Adrenal gland (tissue), 12 donors: ENCODE results near the gene CCDC138. TPM values are rescaled to one million over a fixed set of nuclear protein-coding genes. Genes with fewer than 3 reads are reported as not detected.

Experiments
- DNase-seq, 7 donors: peaks; one replicate each; pipeline ENCODE4 v3.0.0-alpha.2; 2019 to 2020
- H3K27ac ChIP-seq, 5 donors: fragments of 200-600 bp; sonication (generic) in 4 of 5; 1 replicate in 3 of 5; 2 replicates in 2 of 5; pipeline versions ENCODE4 v1.5.1 to v1.8.0; 2016 to 2020; ENCODE audit warnings: mild to moderate bottlenecking in 1 of 5
- H3K27me3 ChIP-seq: fragments of 200-600 bp; 2 replicates; pipeline ENCODE4 v1.8.0; 2021
- H3K36me3 ChIP-seq, 2 donors: fragments of 200-600 bp; replicated peaks in 1 of 2; 1 replicate in 1 of 2; 2 replicates in 1 of 2; pipeline versions ENCODE4 v1.5.1 to v1.8.0; 2018 to 2022
- H3K4me1 ChIP-seq, 2 donors: fragments of 200-600 bp; replicated peaks in 1 of 2; 1 replicate in 1 of 2; 2 replicates in 1 of 2; pipeline versions ENCODE4 v1.5.1 to v1.8.0; 2018 to 2021
- H3K4me3 ChIP-seq, 4 donors: fragments of 200-600 bp; sonication (generic) in 3 of 4; one replicate each; pipeline ENCODE4 v1.5.1; 2016 to 2018
- H3K9me3 ChIP-seq, 3 donors: fragments of 200-600 bp; sonication (generic) in 1 of 3; replicated peaks in 1 of 3; 1 replicate in 2 of 3; 2 replicates in 1 of 3; pipeline versions ENCODE4 v1.5.1 to v1.8.0; 2016 to 2021
- POLR2A ChIP-seq, 2 donors: fragments of 450-650 bp; IDR thresholded peaks; one replicate each; pipeline ENCODE4 v1.6.1; 2017; ENCODE audit warnings: antibody characterized with exemption in 2 of 2, mild to moderate bottlenecking in 2 of 2, moderate library complexity in 1 of 2
- WGBS, 4 donors: extraction: QIAGEN DNeasy Blood & Tissue Kit in 2 of 4; methylation state at CpG; one replicate each; pipeline versions ENCODE4 v1.1.5 to v1.1.7; 2013 to 2017; 5-methylcytosine and 5-hydroxymethylcytosine counted together
- intact Hi-C, 2 donors: fragments of 100-400 bp; cut with DNase I; formaldehyde crosslinking; loops; one replicate each; pipeline versions ENCODE4 v1.14.1 to v1.15.0; 2022 to 2023
- polyA plus RNA-seq, 3 donors: library from polyadenylated mRNA; stranded (reverse); fragments of 200-250 nt in 2 of 3; fragments of 350-450 nt in 1 of 3; fragmentation: Illumina TruSeq in 1 of 3; extraction: RNeasy Lipid Tissue Mini Kit (QIAGEN cat#74804) in 1 of 3; gene quantifications; one replicate each; pipeline ENCODE4 v1.2.3, GENCODE V29; 2013 to 2014
- total RNA-seq, 9 donors: library from RNA; depleted of rRNA in 4 of 9; stranded (reverse); fragments of >200 nt in 4 of 9; fragments of 120-200 nt in 1 of 9; fragmentation: NEBNext Ultra II Directional in 1 of 9; extraction: Animal tissue kit (Norgen Biotek cat#: 25700) in 1 of 9; gene quantifications; one replicate each; pipeline versions ENCODE4 v1.1.0 to v1.2.4, GENCODE V29; 2013 to 2023
- TF ChIP-seq, protein P1 (sequence below), 6 experiments: fragments of 450-650 bp in 4 of 6; fragments of 200-600 bp in 2 of 6; sonication (generic) in 1 of 6; IDR thresholded peaks; 1 replicate in 5 of 6; 2 replicates in 1 of 6; pipeline versions ENCODE4 v1.5.1 to v1.8.0; 2016 to 2021; ENCODE audit warnings: antibody characterized with exemption in 6 of 6, mild to moderate bottlenecking in 2 of 6, moderate library complexity in 1 of 6
- donor health status: healthy with polysubstance abuse.
- donor health status: Bipolar disorder and iron deficiency.
- donor health status: DM: yes; HTN: yes; CAD: no.
- donor health status: DM: no; HTN: no; CAD: no.
- donor health status: DM: no; HTN: no; CAD: no.
- donor health status: DM: yes; HTN: yes; CAD: no.

CCDC138 gene
- total and polyA plus RNA-seq, 12 donors, result 1.0 to 8.0 (median 2.1) TPM

DNA sequence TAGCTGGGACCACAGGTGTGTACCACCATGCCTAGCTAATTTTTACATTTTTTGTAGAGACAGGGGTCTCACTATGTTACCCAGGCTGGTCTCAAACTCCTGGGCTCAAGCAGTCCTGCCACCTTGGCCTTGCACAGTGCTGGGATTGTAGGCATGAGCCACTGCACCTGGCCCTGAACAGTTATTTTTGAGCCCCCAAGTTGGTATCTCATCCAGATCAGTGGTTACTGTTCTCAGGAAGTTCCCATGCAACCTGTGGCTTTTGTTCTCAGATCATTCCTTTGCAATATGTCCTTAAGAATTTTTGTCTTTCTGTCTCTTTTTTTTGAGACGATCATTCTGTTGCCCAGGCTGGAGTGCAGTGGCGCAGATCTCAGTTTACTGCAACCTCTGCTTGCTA, 7.7 kb upstream of the CCDC138 start:
- no peaks in the 10 kb centered on the region for H3K9me3 ChIP-seq
- WGBS, 4 donors, result 32 to 100% (median 82%) methylated on average over 2 of the region's 2 CpGs
- H3K36me3 ChIP-seq, result peaks cover 0 to 55% of the 10 kb centered on the region in 2 donors
- H3K4me3 ChIP-seq, result no peak overlapping the region
- no peaks in the 10 kb centered on the region for H3K4me1 ChIP-seq
- intact Hi-C loops, result no loop called here
- H3K27me3 ChIP-seq, result no peaks in the 10 kb centered on the region
- H3K27ac ChIP-seq, result no peak overlapping the region
- DNase-seq, result no peak
- TF ChIP-seq, protein P1, sequence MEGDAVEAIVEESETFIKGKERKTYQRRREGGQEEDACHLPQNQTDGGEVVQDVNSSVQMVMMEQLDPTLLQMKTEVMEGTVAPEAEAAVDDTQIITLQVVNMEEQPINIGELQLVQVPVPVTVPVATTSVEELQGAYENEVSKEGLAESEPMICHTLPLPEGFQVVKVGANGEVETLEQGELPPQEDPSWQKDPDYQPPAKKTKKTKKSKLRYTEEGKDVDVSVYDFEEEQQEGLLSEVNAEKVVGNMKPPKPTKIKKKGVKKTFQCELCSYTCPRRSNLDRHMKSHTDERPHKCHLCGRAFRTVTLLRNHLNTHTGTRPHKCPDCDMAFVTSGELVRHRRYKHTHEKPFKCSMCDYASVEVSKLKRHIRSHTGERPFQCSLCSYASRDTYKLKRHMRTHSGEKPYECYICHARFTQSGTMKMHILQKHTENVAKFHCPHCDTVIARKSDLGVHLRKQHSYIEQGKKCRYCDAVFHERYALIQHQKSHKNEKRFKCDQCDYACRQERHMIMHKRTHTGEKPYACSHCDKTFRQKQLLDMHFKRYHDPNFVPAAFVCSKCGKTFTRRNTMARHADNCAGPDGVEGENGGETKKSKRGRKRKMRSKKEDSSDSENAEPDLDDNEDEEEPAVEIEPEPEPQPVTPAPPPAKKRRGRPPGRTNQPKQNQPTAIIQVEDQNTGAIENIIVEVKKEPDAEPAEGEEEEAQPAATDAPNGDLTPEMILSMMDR (IDR thresholded peaks at IDR 0.05), result no peak
- no peak for TF ChIP-seq POLR2A (IDR thresholded peaks at IDR 0.05)

DNA sequence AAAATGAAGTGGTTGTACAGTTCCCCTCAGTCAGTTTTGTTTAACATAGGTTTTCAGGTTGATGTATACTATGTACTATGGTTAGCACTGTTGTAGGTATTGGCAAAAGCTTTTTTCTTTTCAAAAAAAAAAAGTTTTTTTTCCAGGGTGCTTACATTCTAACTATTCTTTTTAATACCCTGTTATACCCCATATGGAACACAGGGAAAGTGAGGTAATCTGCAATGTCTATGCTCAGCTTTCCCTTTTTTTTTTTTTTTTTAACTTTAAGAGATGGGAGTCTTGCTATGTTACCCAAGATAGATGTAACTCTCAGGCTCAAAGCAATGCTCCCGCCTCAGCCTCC, 590 bp upstream of the CCDC138 start:
- Histone ChIP-seq H3K36me3 (peaks cover 0 to 36% of the 10 kb centered on the region in 2 donors), H3K4me1 (peaks cover 5 to 11% of the 10 kb centered on the region in 2 donors), H3K27ac (peak overlapping the region; percentile 33 to 86 (median 78)), H3K4me3 (peak overlapping the region in 2 of 4 donors; percentile 59 to 65), H3K27me3 (no peaks in the 10 kb centered on the region), H3K9me3 (no peaks in the 10 kb centered on the region)
- no peak for DNase-seq
- 0 to 3% (median 1%) methylated on average over 1 of the region's 1 CpG for WGBS, 4 donors
- intact Hi-C loops, result no loop called here
- TF ChIP-seq, protein P1 (IDR thresholded peaks at IDR 0.05), result no peak
- no peak for TF ChIP-seq POLR2A (IDR thresholded peaks at IDR 0.05)

DNA sequence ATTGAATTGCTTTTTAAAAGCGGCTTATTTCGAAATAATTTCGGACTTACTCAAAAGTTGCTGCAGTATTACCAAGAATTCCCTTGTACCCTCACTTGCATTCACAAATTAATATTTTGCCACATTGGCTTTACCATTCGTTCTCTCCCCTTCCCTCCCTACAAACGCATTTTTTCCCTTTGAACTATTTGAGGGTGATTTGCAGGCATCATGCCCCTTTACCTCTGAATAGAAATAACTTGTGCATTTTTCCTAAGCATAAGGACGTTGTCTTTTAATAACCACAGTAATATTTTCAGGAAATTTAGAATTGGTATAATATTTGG, 608 bp downstream of the CCDC138 start:
- Histone ChIP-seq H3K27me3 (no peaks in the 10 kb centered on the region), H3K27ac (peak overlapping the region in 3 of 5 donors; percentile 78 to 86 (median 79)), H3K9me3 (no peaks in the 10 kb centered on the region), H3K4me3 (peak overlapping the region in 2 of 4 donors; percentile 59 to 65), H3K36me3 (peaks cover 0 to 24% of the 10 kb centered on the region in 2 donors), H3K4me1 (peaks cover 5 to 11% of the 10 kb centered on the region in 2 donors)
- TF ChIP-seq, protein P1 (IDR thresholded peaks at IDR 0.05), result no peak
- TF ChIP-seq POLR2A (IDR thresholded peaks at IDR 0.05), result no peak
- 1 to 4% (median 3%) methylated on average over 6 of the region's 6 CpGs for WGBS, 4 donors
- no peak for DNase-seq
- intact Hi-C loops, result no loop called here

- no peak for TF ChIP-seq POLR2A (IDR thresholded peaks at IDR 0.05)
- TF ChIP-seq, protein P1 (IDR thresholded peaks at IDR 0.05), result no peak
- H3K27ac ChIP-seq, result no peak overlapping the region
- 92 to 99% (median 95%) methylated on average over 7 of the region's 7 CpGs for WGBS, 4 donors
- DNase-seq, result no peak
- H3K4me1 ChIP-seq, result no peaks in the 10 kb centered on the region
- H3K27me3 ChIP-seq, result no peaks in the 10 kb centered on the region
- no peaks in the 10 kb centered on the region for H3K36me3 ChIP-seq
- no peaks in the 10 kb centered on the region for H3K9me3 ChIP-seq
- no peak overlapping the region for H3K4me3 ChIP-seq
- intact Hi-C loops, result no loop called here
Measured at GRCh38 chr2:108803045-108803736, 16.6 kb downstream of the CCDC138 start.
